ENCODE measurements around the gene HDAC7.

DNA sequence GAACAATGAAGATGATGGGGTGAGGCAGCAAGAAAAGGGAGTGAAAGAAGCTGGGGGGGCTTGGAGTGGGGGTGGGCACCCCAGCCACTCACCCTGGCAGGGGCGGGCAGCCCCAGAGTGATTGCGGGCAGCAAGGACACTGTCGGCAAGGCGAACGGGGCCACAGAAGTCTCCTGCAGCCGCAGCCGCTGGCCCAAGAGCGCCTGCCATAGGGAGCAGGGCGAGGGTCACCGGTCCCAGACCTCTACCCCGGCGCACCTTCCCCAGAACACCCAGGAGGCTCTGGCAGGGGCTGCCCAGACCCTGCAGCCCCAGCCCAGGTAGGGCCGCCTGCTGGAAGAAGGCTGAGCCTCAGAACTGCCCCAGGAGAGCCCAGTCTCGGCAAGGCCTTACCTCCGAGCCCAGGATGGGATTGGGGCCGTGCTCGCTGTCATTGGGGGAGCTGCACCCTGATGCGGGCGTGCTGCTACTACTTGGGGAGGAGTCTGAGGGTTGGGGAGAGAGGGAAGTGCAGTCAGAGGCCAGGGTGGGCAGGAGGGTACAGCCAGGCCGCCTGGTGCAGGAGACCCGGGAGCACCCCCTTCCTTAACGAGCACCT, 23.8 kb downstream of the HDAC7 start:
- TF ChIP-seq, protein P1, sequence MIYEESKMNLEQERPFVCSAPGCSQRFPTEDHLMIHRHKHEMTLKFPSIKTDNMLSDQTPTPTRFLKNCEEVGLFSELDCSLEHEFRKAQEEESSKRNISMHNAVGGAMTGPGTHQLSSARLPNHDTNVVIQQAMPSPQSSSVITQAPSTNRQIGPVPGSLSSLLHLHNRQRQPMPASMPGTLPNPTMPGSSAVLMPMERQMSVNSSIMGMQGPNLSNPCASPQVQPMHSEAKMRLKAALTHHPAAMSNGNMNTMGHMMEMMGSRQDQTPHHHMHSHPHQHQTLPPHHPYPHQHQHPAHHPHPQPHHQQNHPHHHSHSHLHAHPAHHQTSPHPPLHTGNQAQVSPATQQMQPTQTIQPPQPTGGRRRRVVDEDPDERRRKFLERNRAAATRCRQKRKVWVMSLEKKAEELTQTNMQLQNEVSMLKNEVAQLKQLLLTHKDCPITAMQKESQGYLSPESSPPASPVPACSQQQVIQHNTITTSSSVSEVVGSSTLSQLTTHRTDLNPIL (CRISPR knock-in tag; IDR thresholded peaks at IDR 0.05; ENCODE audit: low read depth): no peak
- TF ChIP-seq, protein P2, sequence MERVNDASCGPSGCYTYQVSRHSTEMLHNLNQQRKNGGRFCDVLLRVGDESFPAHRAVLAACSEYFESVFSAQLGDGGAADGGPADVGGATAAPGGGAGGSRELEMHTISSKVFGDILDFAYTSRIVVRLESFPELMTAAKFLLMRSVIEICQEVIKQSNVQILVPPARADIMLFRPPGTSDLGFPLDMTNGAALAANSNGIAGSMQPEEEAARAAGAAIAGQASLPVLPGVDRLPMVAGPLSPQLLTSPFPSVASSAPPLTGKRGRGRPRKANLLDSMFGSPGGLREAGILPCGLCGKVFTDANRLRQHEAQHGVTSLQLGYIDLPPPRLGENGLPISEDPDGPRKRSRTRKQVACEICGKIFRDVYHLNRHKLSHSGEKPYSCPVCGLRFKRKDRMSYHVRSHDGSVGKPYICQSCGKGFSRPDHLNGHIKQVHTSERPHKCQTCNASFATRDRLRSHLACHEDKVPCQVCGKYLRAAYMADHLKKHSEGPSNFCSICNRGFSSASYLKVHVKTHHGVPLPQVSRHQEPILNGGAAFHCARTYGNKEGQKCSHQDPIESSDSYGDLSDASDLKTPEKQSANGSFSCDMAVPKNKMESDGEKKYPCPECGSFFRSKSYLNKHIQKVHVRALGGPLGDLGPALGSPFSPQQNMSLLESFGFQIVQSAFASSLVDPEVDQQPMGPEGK (CRISPR knock-in tag; IDR thresholded peaks at IDR 0.05; ENCODE audit: borderline replicate concordance): no peak
- TF ChIP-seq ZNF565 (CRISPR knock-in tag; conservative IDR thresholded peaks at IDR 0.05; ENCODE audit: low read depth): no peak
- no peak for TF ChIP-seq GLIS3 (CRISPR knock-in tag; IDR thresholded peaks at IDR 0.05)
- no peak for TF ChIP-seq RARB (CRISPR knock-in tag; IDR thresholded peaks at IDR 0.05)
- TF ChIP-seq ARNTL (CRISPR knock-in tag; IDR thresholded peaks at IDR 0.05; ENCODE audit: borderline replicate concordance, low read depth): no peak
- TF ChIP-seq TOX (CRISPR knock-in tag; IDR thresholded peaks at IDR 0.05; ENCODE audit: borderline replicate concordance): no peak
- TF ChIP-seq, protein P3, sequence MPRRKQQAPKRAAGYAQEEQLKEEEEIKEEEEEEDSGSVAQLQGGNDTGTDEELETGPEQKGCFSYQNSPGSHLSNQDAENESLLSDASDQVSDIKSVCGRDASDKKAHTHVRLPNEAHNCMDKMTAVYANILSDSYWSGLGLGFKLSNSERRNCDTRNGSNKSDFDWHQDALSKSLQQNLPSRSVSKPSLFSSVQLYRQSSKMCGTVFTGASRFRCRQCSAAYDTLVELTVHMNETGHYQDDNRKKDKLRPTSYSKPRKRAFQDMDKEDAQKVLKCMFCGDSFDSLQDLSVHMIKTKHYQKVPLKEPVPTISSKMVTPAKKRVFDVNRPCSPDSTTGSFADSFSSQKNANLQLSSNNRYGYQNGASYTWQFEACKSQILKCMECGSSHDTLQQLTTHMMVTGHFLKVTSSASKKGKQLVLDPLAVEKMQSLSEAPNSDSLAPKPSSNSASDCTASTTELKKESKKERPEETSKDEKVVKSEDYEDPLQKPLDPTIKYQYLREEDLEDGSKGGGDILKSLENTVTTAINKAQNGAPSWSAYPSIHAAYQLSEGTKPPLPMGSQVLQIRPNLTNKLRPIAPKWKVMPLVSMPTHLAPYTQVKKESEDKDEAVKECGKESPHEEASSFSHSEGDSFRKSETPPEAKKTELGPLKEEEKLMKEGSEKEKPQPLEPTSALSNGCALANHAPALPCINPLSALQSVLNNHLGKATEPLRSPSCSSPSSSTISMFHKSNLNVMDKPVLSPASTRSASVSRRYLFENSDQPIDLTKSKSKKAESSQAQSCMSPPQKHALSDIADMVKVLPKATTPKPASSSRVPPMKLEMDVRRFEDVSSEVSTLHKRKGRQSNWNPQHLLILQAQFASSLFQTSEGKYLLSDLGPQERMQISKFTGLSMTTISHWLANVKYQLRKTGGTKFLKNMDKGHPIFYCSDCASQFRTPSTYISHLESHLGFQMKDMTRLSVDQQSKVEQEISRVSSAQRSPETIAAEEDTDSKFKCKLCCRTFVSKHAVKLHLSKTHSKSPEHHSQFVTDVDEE (CRISPR knock-in tag; IDR thresholded peaks at IDR 0.05): no peak
- no peak for TF ChIP-seq ZFP3 (CRISPR knock-in tag; IDR thresholded peaks at IDR 0.05)
- no peak for TF ChIP-seq BACH2 (CRISPR knock-in tag; IDR thresholded peaks at IDR 0.05; ENCODE audit: borderline replicate concordance)
- no peak for TF ChIP-seq ZC3H10 (CRISPR knock-in tag; IDR thresholded peaks at IDR 0.05)
- no peak for TF ChIP-seq OSR1 (CRISPR knock-in tag; IDR thresholded peaks at IDR 0.05)
